Measurements from ENCODE around the gene UBE2Z. TPM values are rescaled to one million over a fixed set of nuclear protein-coding genes. Genes with fewer than 3 reads are reported as not detected.
A peak's percentile ranks its signal among the peaks of the same experiment; 100 is the strongest.

The UBE2Z gene
- total and polyA plus RNA-seq, 2 donors (not counting 3 experiments of a cell fraction or from before 2014, with no cell fraction given): 104 to 117 TPM

DNA sequence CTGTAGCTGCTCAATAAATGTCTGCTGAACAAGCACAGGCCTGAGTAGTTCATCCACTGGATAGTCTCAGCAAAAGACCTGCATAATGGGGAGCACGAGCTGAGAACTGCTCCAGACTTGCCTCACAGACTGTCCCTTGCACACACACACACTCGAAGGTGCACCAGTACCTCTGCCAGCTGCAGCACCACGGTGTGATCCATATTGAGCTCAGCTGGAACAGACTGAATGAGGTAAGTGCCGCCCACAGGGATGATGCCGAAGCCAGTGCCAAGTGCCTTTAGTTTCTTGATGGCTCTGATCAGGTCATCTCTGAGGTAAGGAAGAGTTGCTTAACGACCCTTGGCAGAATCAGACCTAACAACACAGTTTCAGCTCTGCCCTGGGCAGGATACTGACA lies 24.8 kb downstream of the UBE2Z start:
- ChIA-PET POLR2A (no interaction called here), CTCF (interaction anchor here (1.1 kb wide), 2 partner anchors 100 to 103 kb away, joined by 3 to 6 read pairs; no protein-coding TSS in a partner anchor)

DNA sequence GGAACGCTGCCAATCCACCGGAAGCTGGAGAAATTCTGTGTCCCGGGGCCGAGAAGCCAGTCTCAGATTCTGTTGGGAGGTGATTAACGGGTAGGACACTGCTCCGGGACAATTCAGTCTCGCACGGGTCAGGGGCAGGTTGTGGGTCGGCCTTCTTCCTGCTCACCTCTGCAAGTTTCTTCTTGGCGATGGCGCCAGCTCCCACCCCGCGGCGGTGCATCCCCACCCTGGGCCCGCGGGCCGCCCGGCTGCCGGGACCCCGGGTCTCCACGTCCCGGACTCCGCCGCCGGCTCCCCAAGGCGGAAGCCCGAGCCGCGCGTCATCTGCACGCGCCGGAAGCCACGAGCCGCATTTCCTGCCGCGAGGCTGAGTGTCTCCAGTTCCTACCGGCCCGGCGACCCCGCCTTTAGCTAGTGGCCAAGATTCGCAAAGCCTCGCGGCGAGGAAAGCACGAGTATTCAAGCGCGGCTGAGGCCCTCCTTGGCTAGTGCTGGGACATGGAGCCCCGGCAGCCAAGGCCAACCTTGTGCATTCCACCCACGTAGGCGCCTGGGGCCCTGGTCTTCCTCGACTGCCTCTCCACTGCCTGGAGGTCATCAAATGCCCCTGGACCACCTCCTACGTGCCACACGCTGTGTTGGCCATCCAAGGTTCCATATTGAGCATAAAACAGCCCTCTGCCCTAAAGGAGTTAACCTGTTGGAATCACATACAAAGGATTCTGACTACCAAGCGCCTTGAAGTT lies 36.5 kb downstream of the UBE2Z start, which contains the start of gene SNF8:
Gene SNF8 (minus strand): TSS at position 328 of the 746 bp plus-strand sequence. CDS start 108 bp downstream, at position 220.
- intact Hi-C loops (cut with micrococcal nuclease) (loop anchor here (1.0 to 2.0 kb wide), 3 partner anchors 36 to 88 kb away; partner anchors contain the start of genes IGF2BP1 and UBE2Z), dilution Hi-C loops (cut with MboI; ENCODE audit: extremely low pct_ligation_motif_present, low sequenced_read_pairs) (no loop called here)

More for the DNA sequence above, 24.8 kb downstream of the UBE2Z start:
- no peaks in the 10 kb centered on the region for H4K20me1 ChIP-seq (replicated peaks; ENCODE audit: control insufficient read depth, extremely low read depth, insufficient read depth, low read length)
- H3K4me1 ChIP-seq (ENCODE audit: control insufficient read depth, extremely low read depth, insufficient read depth, low read length): peaks cover 3% of the 10 kb centered on the region
- no peak overlapping the region for H3K9ac ChIP-seq (replicated peaks; ENCODE audit: extremely low read depth, insufficient read depth, low read length)
- H3K27me3 ChIP-seq (ENCODE audit: control insufficient read depth in 2 of 2, insufficient read depth in 2 of 2, low read length in 2 of 2): no peaks in the 10 kb centered on the region
- H3K9me1 ChIP-seq (replicated peaks; ENCODE audit: control insufficient read depth, extremely low read depth, insufficient read depth, low read length): no peaks in the 10 kb centered on the region
- no peaks in the 10 kb centered on the region for H3K9me3 ChIP-seq (replicated peaks; ENCODE audit: control insufficient read depth, insufficient read depth, low read length)
- H3K4me3 ChIP-seq (replicated peaks in 1 of 3; ENCODE audit: insufficient read depth in 1 of 3, low read depth in 1 of 3, low read length in 3 of 3): no peak overlapping the region
- DNase-seq (ENCODE audit: low read depth, low spot score) (no peak), FAIRE-seq (no peak)
- H2AFZ ChIP-seq (ENCODE audit: low read depth, low read length): no peak overlapping the region
- H3K36me3 ChIP-seq (ENCODE audit: control insufficient read depth in 2 of 2, extremely low read depth in 1 of 2, insufficient read depth in 2 of 2, low read length in 2 of 2): peaks cover 24 to 38% of the 10 kb centered on the region in 2 experiments
- no peak for TF ChIP-seq FOS (IDR thresholded peaks at IDR 0.05; ENCODE audit: borderline replicate concordance, insufficient read depth, low read length)
- intact Hi-C loops (cut with micrococcal nuclease) (no loop called here), dilution Hi-C loops (cut with MboI; ENCODE audit: extremely low pct_ligation_motif_present, low sequenced_read_pairs) (no loop called here)
- no peak overlapping the region for H3K4me2 ChIP-seq (ENCODE audit: insufficient read depth, low read length)
- no peaks in the 10 kb centered on the region for H3K79me2 ChIP-seq (ENCODE audit: control insufficient read depth, insufficient read depth, low read length)
- H3K27ac ChIP-seq (ENCODE audit: insufficient read depth, low read depth, low read length): no peak overlapping the region
- BruUV-seq (replicated peaks): no TSS peak

More for the DNA sequence above, 36.5 kb downstream of the UBE2Z start, which contains the start of gene SNF8:
- peaks cover 16% of the 10 kb centered on the region for H3K79me2 ChIP-seq (ENCODE audit: control insufficient read depth, insufficient read depth, low read length)
- H3K27ac ChIP-seq (ENCODE audit: insufficient read depth, low read depth, low read length): peak within 1 kb of the TSS; percentile 70
- peak; percentile 90 for DNase-seq (ENCODE audit: low read depth, low spot score)
- peak within 1 kb of the TSS; percentile 92 for H3K9ac ChIP-seq (replicated peaks; ENCODE audit: extremely low read depth, insufficient read depth, low read length)
- H3K9me3 ChIP-seq (replicated peaks; ENCODE audit: control insufficient read depth, insufficient read depth, low read length): no peaks in the 10 kb centered on the region
- no peaks in the 10 kb centered on the region for H3K9me1 ChIP-seq (replicated peaks; ENCODE audit: control insufficient read depth, extremely low read depth, insufficient read depth, low read length)
- H2AFZ ChIP-seq (ENCODE audit: low read depth, low read length): peak within 1 kb of the TSS; percentile 40
- peak; percentile 81 for FAIRE-seq
- BruUV-seq (replicated peaks): TSS peak; percentile 98
- H3K4me2 ChIP-seq (ENCODE audit: insufficient read depth, low read length): peak within 1 kb of the TSS; percentile 76
- ChIA-PET POLR2A (interaction anchor here (1.0 to 1.4 kb wide), 5 partner anchors 11 to 91 kb away, joined by 3 to 5 read pairs (median 4); no protein-coding TSS in a partner anchor), CTCF (interaction anchor here (0.8 to 2.4 kb wide), 7 partner anchors 8 to 247 kb away, joined by 3 to 32 read pairs (median 5); partner anchors contain the start of gene IGF2BP1)
- H4K20me1 ChIP-seq (replicated peaks; ENCODE audit: control insufficient read depth, extremely low read depth, insufficient read depth, low read length): no peaks in the 10 kb centered on the region
- peaks cover 0 to 5% of the 10 kb centered on the region in 2 experiments for H3K36me3 ChIP-seq (ENCODE audit: control insufficient read depth in 2 of 2, extremely low read depth in 1 of 2, insufficient read depth in 2 of 2, low read length in 2 of 2)
- H3K4me3 ChIP-seq (replicated peaks in 1 of 3; ENCODE audit: insufficient read depth in 1 of 3, low read depth in 1 of 3, low read length in 3 of 3): peak within 1 kb of the TSS; percentile 67 to 94 (median 73)
- TF ChIP-seq, protein P1, sequence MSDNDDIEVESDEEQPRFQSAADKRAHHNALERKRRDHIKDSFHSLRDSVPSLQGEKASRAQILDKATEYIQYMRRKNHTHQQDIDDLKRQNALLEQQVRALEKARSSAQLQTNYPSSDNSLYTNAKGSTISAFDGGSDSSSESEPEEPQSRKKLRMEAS (IDR thresholded peaks at IDR 0.05; ENCODE audit: insufficient read depth, insufficient read length): peak; percentile 80
- TF ChIP-seq EZH2 (IDR thresholded peaks at IDR 0.05; ENCODE audit: borderline replicate concordance, low read depth, low read length, severe bottlenecking): no peak
- TF ChIP-seq FOS (IDR thresholded peaks at IDR 0.05; ENCODE audit: borderline replicate concordance, insufficient read depth, low read length): no peak
- peak; percentile 96 for TF ChIP-seq POLR2AphosphoS5 (IDR thresholded peaks at IDR 0.05; ENCODE audit: insufficient read depth, low read depth, low read length)
- TF ChIP-seq JUN (IDR thresholded peaks at IDR 0.05; ENCODE audit: borderline replicate concordance, insufficient read depth, insufficient read length, low read depth): no peak
- TF ChIP-seq POLR2A (IDR thresholded peaks at IDR 0.05; ENCODE audit: low read depth, low read length): peak; percentile 90
- TF ChIP-seq MYC (IDR thresholded peaks at IDR 0.05; ENCODE audit: low read depth, low read length): peak; percentile 4
- TF ChIP-seq GATA2 (IDR thresholded peaks at IDR 0.05; ENCODE audit: insufficient read depth, insufficient read length, low read depth, low read length): no peak
- TF ChIP-seq, protein P2, sequence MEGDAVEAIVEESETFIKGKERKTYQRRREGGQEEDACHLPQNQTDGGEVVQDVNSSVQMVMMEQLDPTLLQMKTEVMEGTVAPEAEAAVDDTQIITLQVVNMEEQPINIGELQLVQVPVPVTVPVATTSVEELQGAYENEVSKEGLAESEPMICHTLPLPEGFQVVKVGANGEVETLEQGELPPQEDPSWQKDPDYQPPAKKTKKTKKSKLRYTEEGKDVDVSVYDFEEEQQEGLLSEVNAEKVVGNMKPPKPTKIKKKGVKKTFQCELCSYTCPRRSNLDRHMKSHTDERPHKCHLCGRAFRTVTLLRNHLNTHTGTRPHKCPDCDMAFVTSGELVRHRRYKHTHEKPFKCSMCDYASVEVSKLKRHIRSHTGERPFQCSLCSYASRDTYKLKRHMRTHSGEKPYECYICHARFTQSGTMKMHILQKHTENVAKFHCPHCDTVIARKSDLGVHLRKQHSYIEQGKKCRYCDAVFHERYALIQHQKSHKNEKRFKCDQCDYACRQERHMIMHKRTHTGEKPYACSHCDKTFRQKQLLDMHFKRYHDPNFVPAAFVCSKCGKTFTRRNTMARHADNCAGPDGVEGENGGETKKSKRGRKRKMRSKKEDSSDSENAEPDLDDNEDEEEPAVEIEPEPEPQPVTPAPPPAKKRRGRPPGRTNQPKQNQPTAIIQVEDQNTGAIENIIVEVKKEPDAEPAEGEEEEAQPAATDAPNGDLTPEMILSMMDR (IDR thresholded peaks at IDR 0.05; ENCODE audit: extremely low read depth in 1 of 2, insufficient read depth in 1 of 2, low read depth in 1 of 2, low read length in 2 of 2): no peak
- peaks cover 15% of the 10 kb centered on the region for H3K4me1 ChIP-seq (ENCODE audit: control insufficient read depth, extremely low read depth, insufficient read depth, low read length)
- H3K27me3 ChIP-seq (ENCODE audit: control insufficient read depth in 2 of 2, insufficient read depth in 2 of 2, low read length in 2 of 2): no peaks in the 10 kb centered on the region

Measured in endothelial cell of umbilical vein (primary cell).